Heart left ventricle (tissue), 16 donors: ENCODE measurements around the gene GHRL. TPM values are rescaled to one million over a fixed set of nuclear protein-coding genes. Genes with fewer than 3 reads are reported as not detected.

Experiments
- ATAC-seq, 4 donors: fragments of 200-7000 bp; cut with Tn5 transposase; one replicate each; pipeline ENCODE4 v1.9.1; 2020 to 2022; ENCODE audit warnings: moderate library complexity in 4 of 4, mild to moderate bottlenecking in 3 of 4, moderate number of reproducible peaks in 1 of 4
- DNase-seq, 5 donors: peaks; one replicate each; pipeline ENCODE4 v3.0.0-alpha.2; 2020
- H3K27ac ChIP-seq, 12 donors: fragments of 200-600 bp; sonication (generic) in 4 of 12; one replicate each; pipeline versions ENCODE4 v1.5.0 to v1.8.0; 2016 to 2022; ENCODE audit warnings: mild to moderate bottlenecking in 2 of 12
- H3K27me3 ChIP-seq, 9 donors: fragments of 200-600 bp; sonication (generic) in 2 of 9; one replicate each; pipeline versions ENCODE4 v1.5.1 to v1.8.0; 2016 to 2022; ENCODE audit warnings: mild to moderate bottlenecking in 3 of 9
- H3K36me3 ChIP-seq, 9 donors: fragments of 200-600 bp; sonication (generic) in 2 of 9; one replicate each; pipeline versions ENCODE4 v1.5.0 to v1.8.0; 2018 to 2022; ENCODE audit warnings: mild to moderate bottlenecking in 2 of 9
- H3K4me1 ChIP-seq, 12 donors: fragments of 200-600 bp; sonication (generic) in 4 of 12; one replicate each; pipeline versions ENCODE4 v1.5.0 to v1.8.0; 2016 to 2022; ENCODE audit warnings: mild to moderate bottlenecking in 3 of 12
- H3K4me3 ChIP-seq, 12 donors: fragments of 200-600 bp; sonication (generic) in 4 of 12; one replicate each; pipeline versions ENCODE4 v1.5.0 to v1.8.0; 2017 to 2022; ENCODE audit warnings: mild to moderate bottlenecking in 9 of 12, moderate library complexity in 4 of 12
- H3K9me3 ChIP-seq, 12 donors: fragments of 200-600 bp; sonication (generic) in 4 of 12; one replicate each; pipeline versions ENCODE4 v1.5.0 to v1.8.0; 2016 to 2022; ENCODE audit warnings: mild to moderate bottlenecking in 1 of 12
- CTCF ChIP-seq, 12 donors: fragments of 200-600 bp; sonication (generic) in 4 of 12; IDR thresholded peaks; one replicate each; pipeline versions ENCODE4 v1.5.0 to v1.8.0; 2018 to 2022; ENCODE audit warnings: antibody characterized with exemption in 12 of 12, mild to moderate bottlenecking in 5 of 12
- POLR2A ChIP-seq, 2 donors: fragments of 450-650 bp; IDR thresholded peaks; one replicate each; pipeline ENCODE4 v1.6.1; 2017; ENCODE audit warnings: antibody characterized with exemption in 2 of 2, mild to moderate bottlenecking in 2 of 2, moderate library complexity in 2 of 2
- WGBS, 4 donors: extraction: QIAGEN DNeasy Blood & Tissue Kit in 2 of 4; methylation state at CpG; one replicate each; pipeline versions ENCODE4 v1.1.5 to v1.1.7; 2013 to 2018; 5-methylcytosine and 5-hydroxymethylcytosine counted together
- intact Hi-C, 10 donors: fragments of 100-400 bp; cut with DNase I; formaldehyde crosslinking; loops; one replicate each; pipeline versions ENCODE4 v1.11.1 to v1.14.2; 2022
- polyA plus RNA-seq, 2 donors: library from polyadenylated mRNA; stranded (reverse); fragments of 200-250 nt; gene quantifications; one replicate each; pipeline ENCODE4 v1.2.3, GENCODE V29; 2013
- total RNA-seq, 9 donors: library from RNA; depleted of rRNA in 2 of 9; stranded (reverse); fragments of >200 nt in 2 of 9; fragmentation: NEBNext Ultra II Directional in 3 of 9; extraction: Animal tissue kit (Norgen Biotek cat#: 25700) in 3 of 9; gene quantifications; one replicate each; pipeline versions ENCODE4 v1.1.0 to v1.2.4, GENCODE V29; 2016 to 2023
- donor health status: ischemic (EF 13 %, LVEDD 7.1; RV severe dilation, severe dysfunction).
- donor health status: healthy with polysubstance abuse.
- donor health status: DM: no; HTN: yes; CAD: no.
- donor health status: DM: no; HTN: no; CAD: no.
- donor health status: ischemic (EF 25% LVEDD 6.9; RV normal size, moderate dysfunction).
- donor health status: ischemic (EF 25% LVEDD 5.7; RV mildly dilated, moderate dysfunction).
- donor health status: healthy.
- donor health status: DM: yes; HTN: yes; CAD: no.
- donor health status: ischemic (EF 35%, LVEDD 5.7; RV mildly dilated, moderate dysfunction).
- donor health status: nonischemic (EF 11% LVEDD 7.7; RV severe dilation, severe dysfunction).
- donor health status: DM: yes; HTN: yes; CAD: no.
- donor health status: PGD.
- donor health status: ischemic (EF 29% LVEDD 5.4; RV normal size, mild dysfunction).
- donor health status: nonischemic (EF 23%, LVEDD 6.1; RV moderate dilation, normal function).

The GHRL gene
- total and polyA plus RNA-seq, 11 donors = 0.18 to 2.1 (median 0.61) TPM; not detected in 6

GRCh38 chr3:10248184-10248983 lies 44.4 kb downstream of the GHRL start, which contains the start of gene TATDN2:
Gene TATDN2 (plus strand): TSS chr3:10248459. CDS start chr3:10249201, 742 bp downstream.
- ATAC-seq (peak; percentile 97 to 99 (median 98)), DNase-seq (peak; percentile 97 to 98 (median 98))
- intact Hi-C loops = no loop called here
- Histone ChIP-seq H3K36me3 (peaks cover 0 to 33% (median 16%) of the 10 kb centered on the region in 9 donors), H3K27ac (peak within 1 kb of the TSS; percentile 63 to 95 (median 90)), H3K27me3 (no peaks in the 10 kb centered on the region), H3K4me3 (peak within 1 kb of the TSS; percentile 65 to 99 (median 76)), H3K9me3 (peaks cover 0 to 23% (median 8%) of the 10 kb centered on the region in 12 donors), H3K4me1 (peaks cover 0 to 42% (median 23%) of the 10 kb centered on the region in 12 donors)
- WGBS, 4 donors = 0 to 1% (median 0%) methylated on average over 38 to 80 of the region's 80 CpGs
- TF ChIP-seq POLR2A (IDR thresholded peaks at IDR 0.05) (peak in 1 of 2 donors; percentile 92), CTCF (IDR thresholded peaks at IDR 0.05) (peak in 3 of 12 donors; percentile 13 to 34 (median 25))

GRCh38 chr3:10247679-10248183 lies 45.0 kb downstream of the GHRL start:
- ATAC-seq (no peak), DNase-seq (peak in 2 of 5 donors; percentile 19 to 23)
- H3K9me3 ChIP-seq = peaks cover 0 to 23% (median 8%) of the 10 kb centered on the region in 12 donors
- no peaks in the 10 kb centered on the region for H3K27me3 ChIP-seq
- H3K27ac ChIP-seq = peak overlapping the region in 11 of 12 donors; percentile 81 to 95 (median 92)
- intact Hi-C loops = no loop called here
- WGBS, 4 donors = 33 to 40% (median 37%) methylated on average over 14 of the region's 14 CpGs
- peaks cover 0 to 29% (median 12%) of the 10 kb centered on the region in 9 donors for H3K36me3 ChIP-seq
- H3K4me3 ChIP-seq = peak overlapping the region; percentile 65 to 99 (median 76)
- H3K4me1 ChIP-seq = peaks cover 0 to 46% (median 23%) of the 10 kb centered on the region in 12 donors
- TF ChIP-seq POLR2A (IDR thresholded peaks at IDR 0.05) (no peak), CTCF (IDR thresholded peaks at IDR 0.05) (no peak)

GRCh38 chr3:10245081-10245712 lies 47.5 kb downstream of the GHRL start:
- intact Hi-C loops = no loop called here
- Histone ChIP-seq H3K9me3 (peaks cover 0 to 23% (median 8%) of the 10 kb centered on the region in 12 donors), H3K27me3 (no peaks in the 10 kb centered on the region), H3K36me3 (peaks cover 0 to 12% (median 0%) of the 10 kb centered on the region in 9 donors), H3K4me1 (peaks cover 0 to 47% (median 12%) of the 10 kb centered on the region in 12 donors), H3K27ac (peak overlapping the region in 1 of 12 donors; percentile 49), H3K4me3 (no peak overlapping the region)
- WGBS, 4 donors = 90 to 93% (median 92%) methylated on average over 6 of the region's 6 CpGs
- TF ChIP-seq CTCF (IDR thresholded peaks at IDR 0.05) (no peak), POLR2A (IDR thresholded peaks at IDR 0.05) (no peak)
- no peak for DNase-seq
- ATAC-seq = no peak
